CD4-positive, alpha-beta T cell treated with Interleukin-17A for 1 hour (primary cell): ENCODE data around the gene B4GALT5.
"Not testable (repeated sequence)": the region's sequence is repeated elsewhere in the genome, so short reads cannot be mapped to it uniquely, and the experiment has no call there.

Experiments
- DNase-seq: peaks from one replicate; pipeline ENCODE4 v3.0.0-alpha.2; 2020

The B4GALT5 gene

GRCh38 chr20:49713753-49714712, at the start of gene B4GALT5:
TSS of gene B4GALT5 (minus strand) at chr20:49713878. CDS start at chr20:49713690, 188 bp downstream.
- DNase-seq = peak; percentile 65

GRCh38 chr20:49762940-49763766, 49.5 kb upstream of the B4GALT5 start:
- no peak for DNase-seq

- not testable (repeated sequence) for DNase-seq
These were observed 48.2 kb upstream of the B4GALT5 start for GRCh38 chr20:49761888-49762287.

GRCh38 chr20:49759266-49759950, 45.7 kb upstream of the B4GALT5 start:
- DNase-seq = no peak

GRCh38 chr20:49758781-49759180, 45.1 kb upstream of the B4GALT5 start:
- DNase-seq = no peak

GRCh38 chr20:49757597-49757996, 43.9 kb upstream of the B4GALT5 start:
- no peak for DNase-seq

GRCh38 chr20:49756241-49756640, 42.6 kb upstream of the B4GALT5 start:
- DNase-seq = no peak

GRCh38 chr20:49754596-49754995, 40.9 kb upstream of the B4GALT5 start:
- DNase-seq = no peak

- DNase-seq = no peak
These were observed 39.5 kb upstream of the B4GALT5 start for GRCh38 chr20:49753133-49753532.

GRCh38 chr20:49752201-49752903, 38.7 kb upstream of the B4GALT5 start:
- DNase-seq = no peak

GRCh38 chr20:49751397-49751736, 37.7 kb upstream of the B4GALT5 start:
- no peak for DNase-seq

GRCh38 chr20:49750611-49751396, 37.1 kb upstream of the B4GALT5 start:
- no peak for DNase-seq

- no peak for DNase-seq
These were observed 35.9 kb upstream of the B4GALT5 start for GRCh38 chr20:49749625-49750024.

GRCh38 chr20:49748525-49748838, 34.8 kb upstream of the B4GALT5 start:
- DNase-seq = no peak

GRCh38 chr20:49747707-49748524, 34.2 kb upstream of the B4GALT5 start:
- DNase-seq = no peak

- DNase-seq = no peak
These were observed 29.3 kb upstream of the B4GALT5 start for GRCh38 chr20:49742948-49743347.

- DNase-seq = no peak
These were observed 28.3 kb upstream of the B4GALT5 start for GRCh38 chr20:49741977-49742376.

- no peak for DNase-seq
These were observed 27.1 kb upstream of the B4GALT5 start for GRCh38 chr20:49740807-49741206.

- no peak for DNase-seq
These were observed 25.4 kb upstream of the B4GALT5 start for GRCh38 chr20:49739042-49739441.

GRCh38 chr20:49737260-49737659, 23.6 kb upstream of the B4GALT5 start:
- no peak for DNase-seq

- no peak for DNase-seq
These were observed 16.1 kb upstream of the B4GALT5 start for GRCh38 chr20:49729780-49730179.
